Fibroblast of peridontal ligament (primary cell): ENCODE results near the gene TEPSIN.

Experiments
- DNase-seq: peaks from one replicate; pipeline ENCODE4 v3.0.0-alpha.2; 2010; ENCODE audit errors: extremely low read depth

Gene TEPSIN

DNA sequence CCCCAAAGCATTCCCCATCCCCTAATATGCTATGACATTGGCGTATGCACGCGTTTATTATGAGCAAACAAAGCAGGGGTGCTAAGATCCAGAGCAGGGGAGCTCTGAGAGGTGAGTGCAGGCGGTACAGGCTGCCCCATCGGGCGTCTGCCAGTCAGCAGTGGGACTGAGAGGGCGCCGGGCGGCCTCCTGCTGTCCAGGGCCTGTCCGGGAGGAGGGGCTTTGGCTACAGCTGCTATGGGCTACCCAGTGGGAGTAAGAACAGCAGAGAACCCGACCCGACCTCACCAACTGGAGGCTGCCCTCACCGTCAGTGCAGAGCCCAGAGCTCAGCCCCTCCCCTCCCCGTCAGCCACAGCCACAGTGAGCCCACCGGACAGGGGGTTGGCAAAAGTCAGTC is 54.3 kb downstream of the TEPSIN start:
- DNase-seq: no peak

DNA sequence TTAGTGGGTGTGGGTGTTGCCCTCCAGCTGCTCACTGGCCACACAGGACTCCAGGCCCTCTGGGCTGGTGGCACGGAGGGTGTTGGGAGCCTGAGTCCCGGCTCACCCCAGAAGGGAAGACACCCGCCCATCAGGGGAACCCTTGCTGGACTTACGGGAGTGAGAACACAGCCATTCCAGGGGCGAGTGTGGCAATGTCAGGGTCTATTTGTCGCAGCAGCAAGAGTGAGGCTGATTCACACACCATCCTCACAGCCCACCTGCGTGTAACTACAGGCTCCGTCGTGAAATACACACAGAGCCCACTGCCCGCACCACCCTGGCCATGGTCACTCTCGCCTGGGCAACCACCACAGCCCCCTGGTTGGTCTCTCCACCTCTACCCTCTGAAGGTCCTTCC is 55.0 kb downstream of the TEPSIN start:
- DNase-seq: no peak

DNA sequence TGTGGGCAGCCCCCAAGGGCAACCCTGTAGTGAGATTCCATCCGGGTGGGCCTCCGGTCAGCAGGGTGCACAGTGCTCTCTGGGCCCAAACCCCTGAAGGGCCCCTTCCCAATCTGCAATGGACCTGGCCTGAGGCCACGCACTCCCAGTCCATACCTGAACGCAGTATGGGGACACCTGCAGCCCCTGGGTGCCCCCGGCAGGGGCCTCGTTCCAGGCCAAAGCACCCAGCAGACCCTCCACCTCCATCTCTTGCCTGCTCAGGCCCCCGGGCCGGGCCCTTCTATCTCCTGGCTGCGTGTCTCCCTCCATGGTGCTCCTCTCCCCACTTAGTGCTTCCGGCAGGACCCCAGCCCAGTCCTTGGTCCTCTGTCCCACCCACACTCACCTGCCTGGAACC is 55.5 kb downstream of the TEPSIN start:
- DNase-seq: no peak

DNA sequence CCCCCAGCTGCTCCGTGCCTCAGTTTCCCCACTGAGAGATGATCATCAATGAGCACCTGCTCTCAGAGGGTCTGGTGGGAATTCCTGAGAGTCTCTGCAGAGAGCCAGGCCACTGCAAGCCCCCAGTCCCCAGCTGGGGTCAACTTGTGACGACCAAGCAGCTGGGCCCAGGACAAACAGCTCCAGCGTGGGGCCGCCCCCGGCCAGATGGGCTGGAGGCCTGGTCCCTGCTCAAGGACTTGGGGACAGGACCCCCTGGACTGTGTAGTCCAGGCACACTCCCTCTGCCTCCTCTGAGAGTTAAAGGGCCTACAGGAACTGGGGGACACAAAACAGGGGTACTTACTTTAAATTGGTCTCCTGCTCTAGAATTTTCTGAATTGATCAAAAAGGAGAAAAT is 56.3 kb downstream of the TEPSIN start:
- DNase-seq: no peak

DNA sequence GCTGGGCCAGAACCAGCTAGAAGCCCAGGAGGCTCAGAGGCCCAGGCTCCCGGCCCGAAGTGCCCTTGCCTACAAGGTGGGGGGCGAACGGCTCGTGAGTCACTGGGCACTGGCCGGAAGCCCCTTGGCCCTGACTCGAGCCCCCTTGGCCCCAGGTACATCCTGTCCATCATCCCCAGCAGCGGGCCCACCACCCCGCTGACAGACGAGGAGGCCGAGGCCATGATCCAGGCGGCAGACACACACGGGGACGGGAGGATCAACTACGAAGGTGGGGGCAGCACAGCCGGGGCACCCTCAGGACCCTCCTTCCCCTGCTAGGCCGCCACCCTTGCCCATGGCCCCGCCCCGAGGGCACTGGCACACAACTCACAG is 57.1 kb downstream of the TEPSIN start:
- no peak for DNase-seq

DNA sequence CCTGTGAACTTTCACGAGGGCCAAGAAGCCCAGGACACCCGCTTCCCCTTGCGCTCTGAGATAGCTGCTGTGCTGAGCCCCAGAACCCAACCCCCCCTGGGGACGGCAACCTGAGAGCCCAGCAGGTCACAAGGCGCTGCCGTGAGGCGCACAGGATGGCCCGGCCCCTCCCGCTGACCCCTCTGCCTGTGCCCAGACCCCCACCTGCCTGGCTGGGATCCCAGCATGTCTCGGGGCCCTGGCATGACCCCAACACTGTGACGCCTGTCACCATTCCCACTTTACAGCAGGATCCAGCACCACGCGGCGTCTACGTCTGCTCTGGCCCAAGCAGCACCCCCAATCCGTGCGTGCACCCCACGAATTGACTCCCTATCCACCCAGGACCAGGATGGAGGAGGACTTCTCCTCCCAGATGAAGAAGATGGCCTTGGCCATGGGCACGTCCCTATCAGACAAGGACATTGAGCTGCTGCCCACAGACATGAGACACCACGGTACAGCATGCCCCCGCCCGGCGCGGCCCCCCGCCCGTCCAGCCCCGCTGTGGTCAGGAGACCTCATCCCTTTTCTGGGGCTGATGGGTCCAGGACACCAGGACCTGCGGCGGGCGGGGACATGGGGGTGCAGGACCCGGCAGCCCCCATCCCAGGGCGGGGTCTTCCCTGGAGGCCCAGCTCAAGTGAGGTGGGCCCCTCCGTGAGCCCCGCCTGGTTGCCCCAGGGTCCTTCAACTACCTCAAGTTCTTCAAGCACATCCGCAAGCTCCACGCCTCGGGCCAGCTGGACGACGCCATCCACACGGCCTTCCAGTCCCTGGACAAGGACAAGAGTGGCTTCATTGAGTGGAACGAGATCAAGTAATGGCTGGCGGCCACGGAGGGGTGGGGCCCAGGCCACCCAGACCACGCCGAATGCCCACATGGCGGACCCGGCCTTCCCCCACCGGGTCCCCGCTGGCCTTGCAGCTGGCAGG is 57.7 kb downstream of the TEPSIN start:
- DNase-seq: no peak

DNA sequence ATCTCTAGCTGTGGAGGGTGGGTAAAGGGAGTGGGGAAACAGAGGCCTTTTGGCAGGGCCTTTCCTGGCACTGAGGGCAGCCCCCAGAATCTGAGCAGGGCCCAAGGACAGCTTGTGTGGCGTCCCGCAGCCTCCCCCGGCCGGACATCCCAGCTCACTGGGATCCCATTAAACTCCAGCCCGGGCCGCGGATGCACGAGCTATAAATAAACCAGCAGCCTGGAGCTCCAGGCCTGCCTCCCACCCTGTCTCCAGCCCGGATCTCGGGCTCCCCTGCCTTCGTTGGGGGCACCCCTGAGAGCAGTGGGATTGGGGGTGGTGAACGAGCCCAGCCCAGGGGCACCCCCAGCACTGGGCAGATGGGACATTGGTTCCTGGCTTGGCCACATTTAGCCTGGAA is 59.0 kb downstream of the TEPSIN start:
- DNase-seq: no peak

DNA sequence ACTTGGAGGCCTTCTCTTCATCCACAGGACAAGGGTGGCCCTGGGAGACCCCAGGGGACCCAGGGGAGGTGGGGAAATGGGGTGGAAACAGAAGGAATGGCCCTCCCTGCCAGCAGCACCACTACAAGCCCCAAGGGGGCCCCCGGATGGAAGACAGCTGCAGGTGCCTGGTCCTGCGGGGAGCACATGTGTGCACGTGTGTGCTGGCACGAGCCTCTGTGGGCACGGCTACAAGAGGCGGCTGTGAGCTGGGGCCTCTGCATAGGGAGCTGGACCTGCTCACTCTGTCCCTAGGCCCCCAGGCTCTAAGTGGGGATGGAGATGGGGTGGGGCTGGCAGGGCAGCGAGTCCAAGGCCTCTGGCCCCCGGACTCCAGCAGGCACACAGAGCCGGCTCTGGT is 59.6 kb downstream of the TEPSIN start:
- DNase-seq: no peak
